SIG-M5 (cell line): ENCODE results near the gene TAF4.
"Not testable (repeated sequence)": the region's sequence is repeated elsewhere in the genome, so short reads cannot be mapped to it uniquely, and the experiment has no call there.

Experiments
- DNase-seq: peaks from one replicate; lab custom pipeline; 2025; lab: John Stamatoyannopoulos, UW

TAF4 gene, protein sequence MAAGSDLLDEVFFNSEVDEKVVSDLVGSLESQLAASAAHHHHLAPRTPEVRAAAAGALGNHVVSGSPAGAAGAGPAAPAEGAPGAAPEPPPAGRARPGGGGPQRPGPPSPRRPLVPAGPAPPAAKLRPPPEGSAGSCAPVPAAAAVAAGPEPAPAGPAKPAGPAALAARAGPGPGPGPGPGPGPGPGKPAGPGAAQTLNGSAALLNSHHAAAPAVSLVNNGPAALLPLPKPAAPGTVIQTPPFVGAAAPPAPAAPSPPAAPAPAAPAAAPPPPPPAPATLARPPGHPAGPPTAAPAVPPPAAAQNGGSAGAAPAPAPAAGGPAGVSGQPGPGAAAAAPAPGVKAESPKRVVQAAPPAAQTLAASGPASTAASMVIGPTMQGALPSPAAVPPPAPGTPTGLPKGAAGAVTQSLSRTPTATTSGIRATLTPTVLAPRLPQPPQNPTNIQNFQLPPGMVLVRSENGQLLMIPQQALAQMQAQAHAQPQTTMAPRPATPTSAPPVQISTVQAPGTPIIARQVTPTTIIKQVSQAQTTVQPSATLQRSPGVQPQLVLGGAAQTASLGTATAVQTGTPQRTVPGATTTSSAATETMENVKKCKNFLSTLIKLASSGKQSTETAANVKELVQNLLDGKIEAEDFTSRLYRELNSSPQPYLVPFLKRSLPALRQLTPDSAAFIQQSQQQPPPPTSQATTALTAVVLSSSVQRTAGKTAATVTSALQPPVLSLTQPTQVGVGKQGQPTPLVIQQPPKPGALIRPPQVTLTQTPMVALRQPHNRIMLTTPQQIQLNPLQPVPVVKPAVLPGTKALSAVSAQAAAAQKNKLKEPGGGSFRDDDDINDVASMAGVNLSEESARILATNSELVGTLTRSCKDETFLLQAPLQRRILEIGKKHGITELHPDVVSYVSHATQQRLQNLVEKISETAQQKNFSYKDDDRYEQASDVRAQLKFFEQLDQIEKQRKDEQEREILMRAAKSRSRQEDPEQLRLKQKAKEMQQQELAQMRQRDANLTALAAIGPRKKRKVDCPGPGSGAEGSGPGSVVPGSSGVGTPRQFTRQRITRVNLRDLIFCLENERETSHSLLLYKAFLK

DNA sequence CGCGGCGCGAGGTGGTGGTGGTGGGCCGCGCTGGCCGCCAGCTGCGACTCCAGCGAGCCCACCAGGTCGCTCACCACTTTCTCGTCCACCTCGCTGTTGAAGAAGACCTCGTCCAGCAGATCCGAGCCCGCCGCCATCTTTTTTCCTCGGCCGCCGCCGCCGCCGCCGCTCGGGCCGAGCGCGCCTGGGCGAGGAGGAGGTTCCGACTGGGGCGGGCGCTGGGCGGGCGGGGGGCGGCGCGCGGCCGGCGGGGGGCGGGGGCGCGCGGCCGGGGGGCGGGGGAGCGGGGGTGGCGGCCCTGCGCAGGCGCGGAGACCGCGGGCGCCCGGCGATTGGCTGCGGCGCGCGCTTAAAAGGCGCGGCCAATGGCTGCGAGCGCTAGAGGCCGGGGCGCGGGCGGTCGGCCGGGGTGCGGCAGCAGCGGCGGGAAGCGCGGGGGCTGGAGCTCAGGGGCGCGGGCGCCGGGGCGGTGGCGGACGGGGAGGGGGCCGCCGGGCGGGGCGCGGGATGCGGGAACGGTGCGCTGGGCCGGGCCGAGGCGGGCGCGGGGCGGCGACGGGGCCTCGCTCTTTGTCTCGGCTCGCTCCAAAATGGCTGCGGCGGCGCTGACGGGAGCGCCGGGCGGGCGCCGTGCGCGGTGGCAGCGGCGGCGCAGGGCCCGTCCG, at the start of gene TAF4:
TSS of gene TAF4 (minus strand) at position 208 of the 665 bp plus-strand sequence. CDS start at position 137, 71 bp downstream.
- no peak for DNase-seq

DNA sequence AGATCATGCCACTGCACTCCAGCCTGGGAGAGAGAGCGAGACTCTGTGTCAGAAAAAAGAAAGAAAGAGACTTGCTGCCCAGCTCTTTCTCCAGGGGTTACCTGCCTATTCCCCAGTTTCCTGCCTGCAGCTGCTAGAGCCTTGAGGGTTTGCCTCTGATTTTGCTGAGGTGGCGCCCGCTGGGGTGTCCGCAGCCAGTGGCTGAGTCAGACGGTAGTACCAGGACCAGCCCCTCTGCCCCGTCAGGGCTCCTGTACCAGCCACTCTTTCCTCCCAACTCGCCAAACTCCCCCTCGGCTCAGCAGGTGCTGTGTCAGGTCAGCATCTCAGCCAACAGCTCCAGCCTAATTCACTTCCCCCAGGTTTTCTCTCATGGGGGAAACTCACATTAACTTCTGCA, 49.2 kb upstream of the TAF4 start:
- DNase-seq: no peak

DNA sequence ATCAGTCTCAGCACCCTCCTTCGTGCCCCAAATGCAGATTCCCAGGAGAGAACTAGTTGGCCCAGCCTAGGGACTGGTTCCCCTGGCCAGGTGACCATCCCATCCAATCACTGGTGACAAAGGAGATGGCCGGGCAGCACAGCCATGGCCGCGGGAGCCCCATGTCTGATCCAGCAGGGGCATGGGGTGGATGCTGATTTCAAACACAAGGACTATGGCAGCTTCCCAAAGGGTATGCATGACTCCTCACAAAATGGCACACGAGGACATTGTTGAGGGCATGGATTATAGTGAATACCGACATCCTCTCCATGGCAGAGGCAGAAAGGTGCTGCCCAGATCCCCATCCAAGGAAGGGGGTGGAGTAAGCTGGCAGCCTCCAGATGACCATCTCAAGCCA, 46.7 kb upstream of the TAF4 start:
- DNase-seq: no peak

DNA sequence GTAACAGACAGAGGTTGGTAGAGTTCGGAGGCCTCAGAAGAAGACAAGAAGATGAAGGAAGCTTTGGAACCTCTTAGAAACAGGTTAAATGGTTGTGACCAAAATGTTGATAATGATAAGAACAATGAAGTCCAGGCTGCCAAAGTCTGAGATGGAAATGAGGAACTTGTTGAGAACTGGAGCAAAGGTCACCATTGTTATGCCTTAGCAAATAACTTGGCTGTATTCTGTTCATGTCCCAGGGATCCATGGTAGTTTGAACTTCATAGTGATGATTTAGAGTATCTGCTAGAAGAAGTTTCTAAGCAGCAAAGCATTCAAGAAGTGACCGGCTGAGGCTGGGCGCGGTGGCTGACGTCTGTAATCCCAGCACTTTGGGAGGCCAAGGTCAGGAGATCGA, 45.5 kb upstream of the TAF4 start:
- no peak for DNase-seq

DNA sequence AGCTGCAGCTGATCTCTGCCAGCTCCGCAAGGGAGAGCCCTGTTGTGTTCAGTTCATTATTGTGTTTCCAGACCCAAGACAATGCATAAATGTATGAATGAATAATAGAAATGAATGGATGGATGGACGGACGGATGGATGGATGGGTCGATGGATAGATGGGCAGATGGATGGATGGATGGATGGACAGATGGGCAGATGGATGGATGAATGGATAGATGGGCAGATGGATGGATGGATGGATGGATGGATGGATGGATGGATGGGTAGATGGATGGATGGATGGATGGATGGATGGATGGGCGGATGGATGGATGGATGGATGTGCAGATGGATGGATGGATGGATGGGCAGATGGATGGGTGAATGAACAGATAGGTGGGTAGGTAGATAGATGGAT, 39.9 kb upstream of the TAF4 start:
- DNase-seq: no peak

DNA sequence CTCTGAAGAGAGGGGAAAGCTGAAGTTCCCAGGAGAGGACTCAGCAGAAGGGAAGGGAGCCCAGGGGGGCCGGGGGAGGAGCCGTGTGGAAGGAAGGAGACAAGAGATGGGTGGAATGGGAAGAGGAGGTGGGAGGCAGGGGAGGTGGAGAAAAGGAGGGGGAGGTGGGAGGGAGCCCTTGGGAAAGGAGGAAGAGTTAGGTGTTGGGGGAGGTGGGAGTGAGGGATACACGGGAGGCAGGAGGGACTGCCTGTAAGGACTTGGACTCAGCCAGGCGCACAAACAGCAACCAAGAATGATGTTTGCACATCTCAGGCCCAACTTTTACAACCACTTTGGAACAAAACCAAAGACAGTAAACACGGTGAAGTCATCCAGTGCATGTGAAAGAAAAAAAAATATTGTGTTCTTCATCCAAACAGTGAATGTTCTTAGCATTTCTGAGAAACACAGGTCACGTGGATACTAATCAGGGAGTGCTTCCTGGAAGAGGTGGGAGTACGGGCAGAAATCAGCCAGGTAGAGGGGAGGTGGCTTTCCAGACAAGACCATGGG, 39.2 kb upstream of the TAF4 start:
- DNase-seq: no peak

DNA sequence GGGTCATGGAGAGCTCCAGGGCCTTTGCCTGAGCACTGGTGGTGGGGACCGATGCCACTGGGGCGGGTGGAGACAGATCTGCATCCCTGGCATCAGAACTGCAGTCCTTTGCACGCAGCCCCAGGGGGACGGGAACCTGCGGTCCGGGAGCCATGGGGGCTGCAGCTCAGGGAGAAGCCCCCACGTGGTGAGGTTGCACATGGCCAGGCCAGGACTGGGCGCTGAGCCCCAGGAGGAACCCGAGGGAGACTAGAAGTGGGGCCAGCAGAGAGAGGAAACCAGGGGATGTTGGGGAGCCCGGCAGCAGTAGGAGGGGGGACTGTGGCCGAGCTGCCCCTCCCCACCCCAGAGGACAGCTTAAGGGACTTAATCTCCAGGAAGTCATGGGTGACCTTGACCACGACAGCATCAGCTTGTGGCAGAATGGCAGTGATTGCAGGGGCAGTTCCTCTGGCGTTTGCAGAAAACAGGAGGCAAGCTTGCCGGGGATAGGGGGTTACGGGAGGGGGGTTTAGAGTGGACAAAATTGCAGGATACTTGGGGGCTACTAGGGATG, 38.6 kb upstream of the TAF4 start:
- no peak for DNase-seq

DNA sequence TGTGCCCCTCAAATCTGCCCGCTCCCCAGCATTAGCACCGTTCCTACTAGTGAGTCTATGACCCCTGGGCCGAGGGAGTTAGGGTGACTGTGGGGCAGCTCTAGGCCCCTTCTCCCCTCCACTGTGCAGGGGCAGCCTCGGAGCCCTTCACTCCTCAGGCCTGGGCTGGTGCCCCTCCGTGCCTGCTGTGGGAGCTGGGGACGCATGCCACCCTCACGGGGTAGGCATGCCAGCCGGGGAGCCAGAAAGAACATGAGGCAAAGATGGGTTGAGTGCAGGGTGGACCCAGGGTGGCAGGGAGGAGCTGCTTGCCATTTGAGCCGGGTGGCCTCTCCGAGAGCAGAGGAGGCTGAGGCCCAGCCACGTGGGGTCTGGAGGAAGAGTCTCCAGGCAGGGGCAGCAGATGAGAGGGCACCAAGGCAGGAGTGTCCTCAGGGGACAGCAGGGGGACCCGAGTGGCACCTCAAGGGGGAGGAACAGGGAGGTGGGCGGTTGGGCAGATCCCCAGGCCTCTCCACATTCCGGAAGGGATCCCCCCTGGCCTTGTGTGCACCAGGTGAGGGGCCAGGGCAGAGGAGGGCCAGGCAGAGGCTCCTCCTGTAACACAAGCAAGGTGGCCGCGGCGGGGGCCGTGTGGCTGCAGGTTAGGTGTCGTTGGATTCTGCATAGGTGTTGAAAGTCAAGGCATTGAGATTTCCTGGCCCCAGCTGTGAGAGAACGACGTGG, 38.0 kb upstream of the TAF4 start:
- DNase-seq: no peak

DNA sequence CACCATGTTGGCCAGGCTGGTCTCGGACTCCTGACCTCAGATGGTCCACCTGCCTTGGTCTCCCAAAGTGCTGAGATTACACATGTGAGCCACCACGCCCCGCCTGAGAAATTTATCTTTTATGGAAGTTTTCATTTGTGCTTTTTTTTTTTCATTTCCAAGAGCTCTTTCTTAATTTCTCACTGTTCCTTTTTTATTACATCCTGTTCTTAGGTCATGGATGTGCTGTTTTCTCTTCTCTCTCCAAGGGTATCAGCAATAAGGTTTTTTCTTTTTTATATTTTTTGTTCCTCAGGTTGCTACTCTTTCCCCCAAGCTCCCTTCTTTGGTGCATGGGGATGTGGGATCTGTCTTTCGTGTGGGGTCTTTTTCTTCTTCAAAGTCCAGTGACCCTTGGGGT, 35.4 kb upstream of the TAF4 start:
- no peak for DNase-seq

DNA sequence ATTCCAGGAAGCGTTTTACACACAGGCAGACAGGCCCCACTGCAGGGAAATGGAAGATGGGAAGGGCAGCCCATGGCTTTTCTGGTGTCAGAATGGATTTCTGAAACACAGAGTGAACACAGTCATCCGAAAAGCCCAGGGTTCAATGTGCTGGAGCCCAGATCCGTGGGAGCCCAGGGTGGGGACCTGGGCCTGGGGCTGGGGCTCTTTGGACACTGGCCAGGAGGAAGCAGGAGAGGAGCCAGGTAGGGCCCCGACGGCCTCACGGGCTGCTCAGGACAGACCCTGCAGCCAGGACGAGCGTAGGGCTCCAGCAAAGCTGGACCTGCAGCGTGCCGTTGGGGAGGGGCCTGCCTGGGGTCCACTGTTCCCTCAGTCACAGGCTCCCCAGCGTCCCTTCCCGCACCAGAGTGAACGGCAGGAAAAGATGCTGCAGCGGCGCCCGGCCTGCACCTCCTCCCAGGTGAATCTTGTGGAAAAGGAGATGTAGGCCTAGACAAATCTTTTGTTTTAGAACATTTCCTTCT, 32.3 kb upstream of the TAF4 start:
- DNase-seq: no peak

DNA sequence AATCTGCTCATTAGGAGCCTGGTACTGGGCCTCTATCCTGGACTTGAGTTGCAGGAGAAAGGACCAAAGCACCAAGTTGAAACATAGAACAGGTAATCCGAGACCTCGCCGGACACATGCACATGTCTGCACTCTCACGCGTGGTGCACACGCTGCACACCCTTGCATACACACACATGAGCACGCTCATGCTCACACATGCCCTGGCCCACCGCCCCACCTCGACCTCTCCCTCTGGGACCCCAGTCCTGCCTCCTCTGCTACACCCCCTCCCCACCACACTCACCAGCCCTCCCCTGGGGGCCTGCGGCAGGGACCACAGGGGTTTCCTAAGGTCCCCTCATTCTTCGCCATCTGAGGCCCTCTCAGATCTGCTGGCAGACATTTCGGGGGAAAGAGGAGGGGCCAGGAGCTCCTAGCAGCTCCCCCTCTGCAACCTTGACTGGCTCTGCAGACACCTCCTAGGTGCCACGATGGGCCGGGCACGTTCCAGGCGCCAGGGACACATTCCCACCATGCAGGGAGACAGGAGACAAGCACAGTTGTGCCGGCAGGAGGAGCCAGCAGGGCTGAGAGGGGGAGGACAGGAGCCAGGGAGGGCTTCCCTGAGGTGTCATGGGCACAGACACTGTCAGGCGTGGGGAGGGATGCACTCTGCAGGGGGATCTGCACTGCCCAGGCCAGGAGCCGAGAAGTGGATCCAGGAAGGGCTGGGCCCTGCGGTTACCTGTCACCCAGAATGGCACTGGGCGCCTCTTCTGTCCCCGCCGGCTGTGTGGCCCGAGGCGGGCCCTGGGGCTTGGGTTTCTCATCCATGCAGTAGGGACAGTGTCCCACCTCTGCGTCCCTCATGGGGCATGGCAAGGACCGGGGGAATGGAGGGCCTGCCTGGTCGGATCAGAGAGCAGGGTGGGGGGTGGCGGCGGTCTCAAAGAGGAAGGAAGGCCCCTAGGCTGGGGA, 31.0 kb upstream of the TAF4 start:
- DNase-seq: no peak

DNA sequence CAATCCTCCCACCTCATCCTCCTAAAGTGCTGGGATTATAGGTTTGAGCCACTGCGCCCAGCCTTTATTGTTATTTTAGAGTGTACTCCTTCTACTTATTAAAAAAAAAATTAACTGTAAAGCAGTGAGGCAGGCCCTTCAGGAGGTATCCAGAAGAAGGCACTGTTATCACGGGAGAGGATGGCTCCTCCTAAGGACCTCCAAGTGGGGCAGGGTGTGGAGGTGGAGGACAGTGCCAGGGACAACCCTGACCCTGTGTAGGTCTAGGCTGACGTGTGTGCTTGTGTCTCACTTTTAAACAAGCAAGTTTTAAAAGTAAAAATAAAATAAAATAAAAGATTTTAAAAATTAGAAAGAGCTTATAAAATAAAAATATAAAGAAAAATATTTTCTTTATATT, 23.7 kb upstream of the TAF4 start:
- DNase-seq: no peak

DNA sequence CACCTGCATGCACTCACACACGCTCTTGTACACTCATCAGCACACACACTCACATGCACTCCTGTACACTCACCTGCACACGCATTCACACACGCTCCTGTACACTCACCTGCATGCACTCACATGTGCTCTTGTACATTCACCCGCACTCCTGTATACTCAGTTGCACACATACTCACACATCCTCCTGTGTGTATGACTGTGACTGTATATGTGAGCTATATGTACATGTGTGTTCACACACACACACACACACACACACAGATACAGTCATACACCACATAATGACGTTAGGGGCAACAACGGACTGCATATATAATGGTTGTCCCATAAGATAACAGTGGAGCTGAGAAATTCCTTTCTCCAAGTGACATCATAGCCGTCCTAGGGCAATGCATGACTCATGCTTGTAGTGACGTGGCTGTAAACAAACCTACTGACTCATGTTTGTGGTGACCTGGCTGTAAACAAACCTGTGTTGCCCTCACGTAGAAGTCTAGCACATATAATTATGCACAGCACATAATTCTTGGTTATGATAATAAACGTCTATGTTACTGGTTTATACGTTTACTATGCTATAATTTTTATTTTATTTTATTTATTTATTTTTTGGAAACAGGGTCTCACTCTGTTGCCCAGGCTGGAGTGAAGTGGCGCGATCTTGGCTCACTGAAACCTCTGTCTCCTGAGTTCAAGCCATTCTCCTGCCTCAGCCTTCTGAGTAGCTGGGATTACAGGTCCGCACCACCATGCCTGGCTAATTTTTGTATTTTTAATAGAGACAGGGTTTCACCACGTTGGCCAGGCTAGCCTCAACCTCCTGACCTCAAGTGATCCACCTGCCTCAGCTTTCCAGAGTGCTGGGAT, 22.8 kb upstream of the TAF4 start:
- no peak for DNase-seq

DNA sequence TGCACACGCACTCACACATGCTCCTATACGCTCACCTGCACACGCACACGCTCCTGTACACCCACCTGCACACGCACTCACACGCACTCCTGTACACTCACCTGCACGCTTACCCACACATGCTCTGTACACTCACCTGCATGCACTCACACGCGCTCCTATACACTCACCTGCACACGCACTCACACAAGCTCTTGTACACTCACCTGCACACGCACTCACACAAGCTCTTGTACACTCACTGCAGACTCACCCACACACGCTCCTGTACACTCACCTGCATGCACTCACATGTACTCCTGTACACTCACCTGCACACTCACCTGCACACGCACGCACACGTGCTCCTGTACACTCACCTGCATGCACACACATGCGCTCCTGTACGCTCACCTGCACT, 22.0 kb upstream of the TAF4 start:
- DNase-seq: no peak

DNA sequence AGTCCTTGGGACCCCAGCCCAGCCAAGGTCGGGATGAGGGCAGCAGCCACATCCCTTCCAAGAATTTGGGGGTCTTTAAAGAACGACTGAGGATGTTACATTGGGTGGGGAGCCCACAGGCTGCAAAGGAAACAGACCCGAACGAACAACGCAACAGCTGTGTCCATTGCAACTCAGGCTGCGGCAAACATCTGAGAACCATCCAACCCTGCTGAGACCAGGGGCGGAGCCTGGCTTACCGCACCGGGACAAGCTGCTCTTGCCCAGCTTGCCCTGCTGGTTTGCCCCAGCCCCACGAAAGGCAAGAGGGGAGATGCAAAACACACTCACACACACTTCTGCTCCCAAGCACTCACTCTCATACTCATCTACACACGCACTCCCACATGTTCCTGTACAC, 21.5 kb upstream of the TAF4 start:
- DNase-seq: no peak

DNA sequence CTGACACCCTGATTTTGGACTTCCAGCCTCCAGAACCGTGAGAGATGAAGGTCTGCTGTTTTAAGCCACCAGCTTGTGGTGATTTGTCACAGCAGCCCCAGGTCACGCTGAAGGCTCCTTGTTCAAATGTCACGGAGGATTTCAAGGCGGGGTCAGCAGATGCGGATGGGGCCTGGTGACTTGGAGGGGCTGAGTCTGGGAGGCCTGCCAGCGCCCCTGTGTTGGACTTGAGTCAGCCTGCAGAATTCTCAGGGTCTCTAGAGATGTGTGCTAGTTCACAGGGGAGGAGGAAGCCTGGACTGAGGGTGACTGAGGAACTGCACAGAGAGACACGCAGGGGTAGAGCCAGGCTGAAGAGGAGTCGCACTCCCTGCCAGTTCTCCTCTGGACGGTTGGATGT, 19.5 kb upstream of the TAF4 start:
- no peak for DNase-seq

DNA sequence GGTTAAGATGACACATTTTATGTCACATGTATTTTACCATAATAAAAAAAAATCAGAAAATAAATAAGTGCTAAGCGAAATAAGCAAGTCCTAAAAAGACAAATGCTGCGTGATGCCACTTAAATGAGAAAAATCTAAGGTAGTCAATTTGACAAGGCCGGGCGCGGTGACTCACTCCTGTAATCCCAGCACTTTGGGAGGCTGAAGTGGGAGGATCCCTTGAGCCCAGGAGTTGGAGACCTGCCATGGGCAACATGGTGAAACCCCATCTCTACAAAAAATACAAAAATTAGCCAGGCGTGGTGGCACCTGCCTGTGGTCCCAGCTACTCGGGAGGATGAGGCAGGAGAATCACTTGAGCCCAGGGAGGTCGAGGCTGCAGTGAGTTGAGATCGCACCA, 18.5 kb upstream of the TAF4 start:
- not testable (repeated sequence) for DNase-seq

DNA sequence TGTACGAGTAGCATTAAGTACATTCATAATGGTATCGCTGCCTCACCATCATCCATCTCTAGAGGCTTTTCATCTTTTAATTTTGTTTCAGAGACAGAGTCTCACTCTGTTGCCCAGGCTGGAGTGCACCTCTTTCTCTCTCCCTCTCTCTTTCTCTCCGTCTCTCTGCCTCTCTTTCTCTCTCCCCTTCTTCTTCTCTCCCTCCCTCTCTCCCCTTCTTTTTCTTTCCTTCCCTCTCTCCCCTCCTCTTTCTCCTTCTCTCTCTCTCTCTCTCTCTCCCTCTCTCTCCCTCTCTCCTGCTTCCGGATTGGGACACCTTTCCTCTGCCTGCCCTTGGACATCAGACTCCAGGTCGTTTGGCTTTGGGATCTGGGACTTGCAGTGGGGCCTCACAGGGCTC, 17.6 kb upstream of the TAF4 start:
- DNase-seq: no peak
